Loucy (cell line): Measurements from ENCODE around the gene DUSP11.
"Not testable (repeated sequence)": the region's sequence is repeated elsewhere in the genome, so short reads cannot be mapped to it uniquely, and the experiment has no call there.

Source experiments
- CTCF ChIP-seq: fragments of 200-600 bp; sonication (generic); conservative IDR thresholded peaks from 2 replicates; pipeline ENCODE4 v1.5.1; 2014; ENCODE audit warnings: mild to moderate bottlenecking, antibody characterized with exemption, low read length
- EZH2phosphoT487 ChIP-seq: fragments of 200-600 bp; IDR thresholded peaks from 2 replicates; pipeline ENCODE4 v1.6.1; 2018; ENCODE audit warnings: antibody characterized with exemption, mild to moderate bottlenecking, moderate library complexity, borderline replicate concordance

GRCh38 chr2:73726657-73727056 lies 53.2 kb downstream of the DUSP11 start:
- TF ChIP-seq CTCF, EZH2phosphoT487: not testable (repeated sequence)
